Measurements from ENCODE around the gene ATP2B2.

ATP2B2 gene

GRCh38 chr3:10335871-10336622 is 169.3 kb downstream of the ATP2B2 start:
- Histone ChIP-seq H4K20me1 (ENCODE audit: insufficient read depth, low read length, poor library complexity, severe bottlenecking) (no peaks in the 10 kb centered on the region), H3K4me1 (ENCODE audit: insufficient read depth, low read length, poor library complexity, severe bottlenecking) (peaks cover 15% of the 10 kb centered on the region), H3K9me3 (ENCODE audit: insufficient read depth, low read depth, low read length) (no peaks in the 10 kb centered on the region), H3K4me2 (ENCODE audit: low read depth, low read length, poor library complexity, severe bottlenecking) (no peak overlapping the region), H3K4me3 (ENCODE audit: low read length, poor library complexity, severe bottlenecking) (no peak overlapping the region), H3K79me2 (ENCODE audit: insufficient read depth, low read length) (no peaks in the 10 kb centered on the region), H3F3A (ENCODE audit: low read depth) (no peaks in the 10 kb centered on the region), H3K27me3 (ENCODE audit: insufficient read depth, low read length, poor library complexity, severe bottlenecking) (no peaks in the 10 kb centered on the region), H3K36me3 (ENCODE audit: insufficient read depth, low read length) (no peaks in the 10 kb centered on the region), H2AFZ (ENCODE audit: low read length) (no peak overlapping the region), H3K9me2 (replicated peaks; ENCODE audit: low read depth, low read length) (no peaks in the 10 kb centered on the region), H3K9ac (ENCODE audit: low read depth, low read length, poor library complexity, severe bottlenecking) (no peak overlapping the region)
- no peak for TF ChIP-seq EZH2phosphoT487 (IDR thresholded peaks at IDR 0.05; ENCODE audit: borderline replicate concordance)
- TF ChIP-seq, protein P1, sequence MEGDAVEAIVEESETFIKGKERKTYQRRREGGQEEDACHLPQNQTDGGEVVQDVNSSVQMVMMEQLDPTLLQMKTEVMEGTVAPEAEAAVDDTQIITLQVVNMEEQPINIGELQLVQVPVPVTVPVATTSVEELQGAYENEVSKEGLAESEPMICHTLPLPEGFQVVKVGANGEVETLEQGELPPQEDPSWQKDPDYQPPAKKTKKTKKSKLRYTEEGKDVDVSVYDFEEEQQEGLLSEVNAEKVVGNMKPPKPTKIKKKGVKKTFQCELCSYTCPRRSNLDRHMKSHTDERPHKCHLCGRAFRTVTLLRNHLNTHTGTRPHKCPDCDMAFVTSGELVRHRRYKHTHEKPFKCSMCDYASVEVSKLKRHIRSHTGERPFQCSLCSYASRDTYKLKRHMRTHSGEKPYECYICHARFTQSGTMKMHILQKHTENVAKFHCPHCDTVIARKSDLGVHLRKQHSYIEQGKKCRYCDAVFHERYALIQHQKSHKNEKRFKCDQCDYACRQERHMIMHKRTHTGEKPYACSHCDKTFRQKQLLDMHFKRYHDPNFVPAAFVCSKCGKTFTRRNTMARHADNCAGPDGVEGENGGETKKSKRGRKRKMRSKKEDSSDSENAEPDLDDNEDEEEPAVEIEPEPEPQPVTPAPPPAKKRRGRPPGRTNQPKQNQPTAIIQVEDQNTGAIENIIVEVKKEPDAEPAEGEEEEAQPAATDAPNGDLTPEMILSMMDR (conservative IDR thresholded peaks at IDR 0.05; ENCODE audit: low read length): no peak

- Histone ChIP-seq H3K9ac (ENCODE audit: low read depth, low read length, poor library complexity, severe bottlenecking) (no peak overlapping the region), H3K36me3 (ENCODE audit: insufficient read depth, low read length) (no peaks in the 10 kb centered on the region), H3K27me3 (ENCODE audit: insufficient read depth, low read length, poor library complexity, severe bottlenecking) (no peaks in the 10 kb centered on the region), H3K4me1 (ENCODE audit: insufficient read depth, low read length, poor library complexity, severe bottlenecking) (peaks cover 15% of the 10 kb centered on the region), H3K9me2 (replicated peaks; ENCODE audit: low read depth, low read length) (no peaks in the 10 kb centered on the region), H3K4me2 (ENCODE audit: low read depth, low read length, poor library complexity, severe bottlenecking) (no peak overlapping the region), H3F3A (ENCODE audit: low read depth) (no peaks in the 10 kb centered on the region), H3K9me3 (ENCODE audit: insufficient read depth, low read depth, low read length) (no peaks in the 10 kb centered on the region), H3K4me3 (ENCODE audit: low read length, poor library complexity, severe bottlenecking) (no peak overlapping the region), H4K20me1 (ENCODE audit: insufficient read depth, low read length, poor library complexity, severe bottlenecking) (no peaks in the 10 kb centered on the region), H3K79me2 (ENCODE audit: insufficient read depth, low read length) (no peaks in the 10 kb centered on the region), H2AFZ (ENCODE audit: low read length) (no peak overlapping the region)
- TF ChIP-seq, protein P1 (conservative IDR thresholded peaks at IDR 0.05; ENCODE audit: low read length): no peak
- no peak for TF ChIP-seq EZH2phosphoT487 (IDR thresholded peaks at IDR 0.05; ENCODE audit: borderline replicate concordance)
Observed at GRCh38 chr3:10335190-10335738, 170.1 kb downstream of the ATP2B2 start.

DNA sequence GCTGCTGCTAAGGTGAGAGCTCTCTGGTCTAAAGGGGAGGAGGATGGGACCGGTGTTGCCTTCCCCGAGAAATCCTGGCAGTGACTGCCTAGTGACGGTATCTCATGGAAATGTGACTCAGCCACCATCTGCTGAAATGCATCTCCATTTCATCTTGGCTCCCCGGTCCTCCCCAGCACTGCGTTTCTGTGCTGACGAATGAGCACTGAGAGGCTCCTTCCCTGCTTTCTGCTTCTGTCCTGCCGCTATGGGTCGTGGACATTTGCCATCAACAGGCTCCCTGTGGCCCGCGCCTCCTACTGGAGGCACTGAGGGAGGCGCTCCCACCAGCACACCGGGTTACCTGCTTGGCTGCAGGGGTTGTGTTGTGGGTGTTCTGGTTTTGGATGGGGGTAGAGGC is 170.9 kb downstream of the ATP2B2 start:
- no peaks in the 10 kb centered on the region for H3K9me3 ChIP-seq (ENCODE audit: insufficient read depth, low read depth, low read length)
- H3K27me3 ChIP-seq (ENCODE audit: insufficient read depth, low read length, poor library complexity, severe bottlenecking): no peaks in the 10 kb centered on the region
- no peak overlapping the region for H2AFZ ChIP-seq (ENCODE audit: low read length)
- H3K4me2 ChIP-seq (ENCODE audit: low read depth, low read length, poor library complexity, severe bottlenecking): no peak overlapping the region
- H4K20me1 ChIP-seq (ENCODE audit: insufficient read depth, low read length, poor library complexity, severe bottlenecking): no peaks in the 10 kb centered on the region
- no peaks in the 10 kb centered on the region for H3K9me2 ChIP-seq (replicated peaks; ENCODE audit: low read depth, low read length)
- H3K36me3 ChIP-seq (ENCODE audit: insufficient read depth, low read length): no peaks in the 10 kb centered on the region
- no peaks in the 10 kb centered on the region for H3K79me2 ChIP-seq (ENCODE audit: insufficient read depth, low read length)
- TF ChIP-seq, protein P1 (conservative IDR thresholded peaks at IDR 0.05; ENCODE audit: low read length): peak; percentile 40
- TF ChIP-seq EZH2phosphoT487 (IDR thresholded peaks at IDR 0.05; ENCODE audit: borderline replicate concordance): no peak
- no peak overlapping the region for H3K4me3 ChIP-seq (ENCODE audit: low read length, poor library complexity, severe bottlenecking)
- no peak overlapping the region for H3K9ac ChIP-seq (ENCODE audit: low read depth, low read length, poor library complexity, severe bottlenecking)
- peaks cover 15% of the 10 kb centered on the region for H3K4me1 ChIP-seq (ENCODE audit: insufficient read depth, low read length, poor library complexity, severe bottlenecking)
- H3F3A ChIP-seq (ENCODE audit: low read depth): no peaks in the 10 kb centered on the region

Data from Loucy (cell line).